Measurements from ENCODE around the gene ATXN7L3B.

Gene ATXN7L3B

DNA sequence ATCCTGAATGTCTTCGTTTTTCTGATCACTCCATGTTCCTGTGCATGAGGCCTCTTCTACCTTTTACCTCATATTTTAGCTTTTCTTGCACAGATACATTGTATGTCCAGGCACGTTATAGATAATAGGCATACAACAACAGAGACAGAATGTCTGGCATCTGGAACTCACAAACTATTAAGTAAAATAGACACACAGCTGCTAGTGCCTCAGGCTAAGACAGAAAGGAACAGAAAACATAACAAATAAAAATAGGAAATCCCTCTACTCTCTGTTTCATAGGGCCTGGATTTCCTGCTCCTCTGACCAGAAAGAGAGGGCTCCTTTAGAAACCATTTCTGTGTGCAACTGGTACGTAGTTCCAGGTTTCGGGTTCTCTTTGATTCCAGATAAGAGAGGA is 48.6 kb downstream of the ATXN7L3B start:
- no peak overlapping the region for H3K27ac ChIP-seq (replicated peaks)
- no peak for TF ChIP-seq SPI1 (IDR thresholded peaks at IDR 0.05; ENCODE audit: borderline replicate concordance, low read depth)
- H3K4me3 ChIP-seq (replicated peaks; ENCODE audit: insufficient read depth, low read length), result no peak overlapping the region
- no peak for DNase-seq (ENCODE audit: low read depth in 1 of 2, low spot score in 1 of 2)
- H3K27me3 ChIP-seq (ENCODE audit: insufficient read depth, poor library complexity, severe bottlenecking), result no peaks in the 10 kb centered on the region

All from HL-60 (cell line).